T47D (cell line): ENCODE data around the gene TMEM144.
A peak's percentile ranks its signal among the peaks of the same experiment; 100 is the strongest.

ENCODE experiments used
- DNase-seq, 2 experiments: peaks; one replicate each; pipeline versions ENCODE4 v3.0.0 to v3.0.0-alpha.2; 2011 to 2012; ENCODE audit warnings: low read depth in 1 of 2, low spot score in 1 of 2
- JUND ChIP-seq: IDR thresholded peaks from 2 replicates; pipeline ENCODE4 v1.6.1; 2012; ENCODE audit warnings: low read depth
- in situ Hi-C: cut with HindIII; loops from 2 replicates; pipeline ENCODE4 v1.10.0; 2016; ENCODE audit warnings: low sequenced_read_pairs, low pct_unique_long_range_greater_than_20kb

TMEM144 gene

GRCh38 chr4:158172261-158173258 is 37.7 kb upstream of the TMEM144 start, which contains the start of gene GASK1B:
TSS of gene GASK1B (minus strand) at chr4:158173025. CDS start at chr4:158171375, 1,650 bp downstream.
- in situ Hi-C loops, result no loop called here
- TF ChIP-seq JUND, result no peak
- peak in 1 of 2 experiments; percentile 57 for DNase-seq

GRCh38 chr4:158176108-158176507 is 34.2 kb upstream of the TMEM144 start:
- peak; percentile 74; the same call in 1 of the 2 replicates for TF ChIP-seq JUND
- DNase-seq, result peak in 1 of 2 experiments; percentile 67
- in situ Hi-C loops, result no loop called here

- DNase-seq, result peak in 1 of 2 experiments; percentile 51
- in situ Hi-C loops, result no loop called here
- no peak for TF ChIP-seq JUND
These were observed 33.5 kb upstream of the TMEM144 start for GRCh38 chr4:158176776-158177175.

GRCh38 chr4:158179465-158179864 is 30.8 kb upstream of the TMEM144 start:
- TF ChIP-seq JUND, result no peak
- DNase-seq, result no peak
- in situ Hi-C loops, result no loop called here

GRCh38 chr4:158181906-158182305 is 28.4 kb upstream of the TMEM144 start:
- TF ChIP-seq JUND, result no peak
- in situ Hi-C loops, result no loop called here

GRCh38 chr4:158182736-158183135 is 27.6 kb upstream of the TMEM144 start:
- no peak for TF ChIP-seq JUND
- DNase-seq, result no peak
- in situ Hi-C loops, result no loop called here

More at GRCh38 chr4:158181906-158182305, 28.4 kb upstream of the TMEM144 start:
- peak in 1 of 2 experiments; percentile 46 for DNase-seq

- in situ Hi-C loops, result no loop called here
- no peak for TF ChIP-seq JUND
- DNase-seq, result no peak
These were observed 23.5 kb upstream of the TMEM144 start for GRCh38 chr4:158186815-158187214.

- no peak for TF ChIP-seq JUND
- no peak for DNase-seq
- in situ Hi-C loops, result no loop called here
These were observed 20.9 kb upstream of the TMEM144 start for GRCh38 chr4:158189422-158189821.

- in situ Hi-C loops, result no loop called here
- no peak for DNase-seq
- no peak for TF ChIP-seq JUND
These were observed 19.6 kb upstream of the TMEM144 start for GRCh38 chr4:158190718-158191117.

GRCh38 chr4:158192439-158193158 is 17.7 kb upstream of the TMEM144 start:
- no peak for DNase-seq
- in situ Hi-C loops, result no loop called here
- TF ChIP-seq JUND, result no peak

- peak in 1 of 2 experiments; percentile 62 for DNase-seq
- in situ Hi-C loops, result no loop called here
- TF ChIP-seq JUND, result no peak
These were observed 17.0 kb upstream of the TMEM144 start for GRCh38 chr4:158193171-158193749.

GRCh38 chr4:158195297-158195696 is 15.0 kb upstream of the TMEM144 start:
- DNase-seq, result no peak
- in situ Hi-C loops, result no loop called here
- TF ChIP-seq JUND, result no peak

GRCh38 chr4:158197194-158197776 is 13.0 kb upstream of the TMEM144 start:
- in situ Hi-C loops, result no loop called here
- DNase-seq, result no peak
- TF ChIP-seq JUND, result no peak
